ENCODE measurements around the gene CEPT1.

The CEPT1 gene

DNA sequence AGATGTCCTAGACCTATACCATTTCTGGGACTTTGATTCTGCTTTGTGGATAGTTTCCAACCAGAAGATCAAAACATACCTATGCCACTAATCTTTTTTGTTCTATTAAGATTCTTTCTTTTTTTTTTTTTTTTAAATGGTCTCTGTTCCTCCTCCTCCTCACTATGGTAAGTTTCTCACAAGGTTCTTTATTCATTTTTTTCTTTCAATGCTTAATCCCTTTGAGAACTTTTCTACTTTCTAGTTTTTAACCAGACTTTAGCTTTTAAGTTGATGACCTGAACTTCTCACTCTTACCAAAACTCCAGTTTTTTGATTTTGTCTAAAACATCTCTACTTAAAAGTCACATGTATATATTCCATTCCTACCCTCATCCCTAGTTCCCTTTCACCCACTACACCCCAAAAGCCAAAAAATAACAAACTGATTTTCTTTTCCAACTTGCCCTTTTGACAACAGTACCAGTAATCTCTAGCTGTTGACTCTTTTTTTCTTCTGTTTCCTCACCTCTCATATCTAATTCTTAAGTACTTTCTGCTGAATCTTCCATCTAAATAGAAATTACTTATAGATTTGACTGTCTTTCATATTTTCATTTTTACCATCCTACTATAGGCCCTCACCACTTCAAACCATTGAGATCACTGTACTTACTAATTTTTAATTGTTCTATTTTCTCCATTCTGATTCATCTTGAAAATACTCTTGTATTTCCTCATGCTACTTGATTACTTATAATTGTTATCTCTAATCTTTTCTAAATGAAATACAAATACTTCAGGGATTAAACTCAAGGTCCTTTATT, 6.1 kb downstream of the CEPT1 start:
- no peak for DNase-seq (ENCODE audit: low read depth in 2 of 2)

DNA sequence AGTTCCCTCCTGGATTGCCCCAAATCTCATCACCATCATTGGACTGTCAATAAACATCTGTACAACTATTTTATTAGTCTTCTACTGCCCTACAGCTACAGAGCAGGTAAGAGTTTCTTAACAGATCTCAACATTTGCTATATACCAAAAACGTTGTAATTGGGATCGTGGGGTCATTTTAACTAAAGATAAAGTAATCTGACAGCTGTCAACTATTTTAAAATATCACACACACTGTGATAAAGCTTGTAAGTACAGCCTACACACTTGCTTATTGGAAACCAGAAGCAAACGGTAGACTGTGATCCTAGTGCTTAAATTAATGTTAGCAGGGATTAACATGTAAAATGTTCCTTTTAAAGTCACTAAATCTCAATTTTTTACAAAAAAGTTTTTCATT, 7.9 kb downstream of the CEPT1 start:
- no peak for DNase-seq (ENCODE audit: low read depth in 2 of 2)

DNA sequence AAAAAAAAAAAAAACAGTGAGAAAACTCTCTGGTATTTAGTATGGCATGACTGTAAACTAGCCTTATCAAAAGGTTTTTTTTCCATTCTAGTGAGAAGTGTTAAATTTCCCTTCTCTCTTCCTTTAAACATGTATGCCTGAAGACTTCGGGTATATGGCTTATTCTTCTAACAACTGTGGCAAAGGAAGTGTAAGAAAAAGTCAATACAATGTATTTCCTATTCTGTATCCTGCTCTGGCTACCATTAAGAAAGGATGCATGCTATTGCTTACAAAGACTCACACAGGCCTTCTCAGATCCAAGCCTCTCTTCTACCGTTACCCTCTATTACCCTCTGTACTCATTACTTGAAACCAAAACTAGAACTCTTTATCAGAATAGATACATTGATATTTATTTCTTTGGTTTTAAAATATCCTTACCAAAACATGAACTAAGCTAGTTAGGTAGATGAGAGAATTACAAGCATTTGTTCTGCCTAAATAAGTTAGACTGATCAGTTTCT, 8.4 kb downstream of the CEPT1 start:
- no peak for DNase-seq (ENCODE audit: low read depth in 2 of 2)

DNA sequence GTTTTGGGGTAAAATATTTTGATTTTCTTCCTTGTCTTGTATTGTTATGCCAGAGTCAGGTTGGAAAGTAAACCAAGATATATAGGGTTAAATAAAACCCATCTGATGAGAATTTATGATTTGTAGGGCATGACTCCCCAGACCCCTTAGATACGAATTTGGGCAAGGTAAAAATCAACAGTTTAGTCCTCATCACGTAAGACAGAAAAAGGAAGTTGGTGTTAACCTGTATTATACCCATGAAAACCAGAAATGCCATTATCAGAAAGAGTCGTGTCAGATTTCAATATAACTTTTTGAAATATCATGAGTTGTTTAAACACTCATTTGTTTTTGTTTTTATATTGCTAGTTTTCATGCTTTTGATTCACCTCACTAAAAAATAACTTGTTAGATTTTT, 11.8 kb downstream of the CEPT1 start:
- DNase-seq (ENCODE audit: low read depth in 2 of 2), result no peak

DNA sequence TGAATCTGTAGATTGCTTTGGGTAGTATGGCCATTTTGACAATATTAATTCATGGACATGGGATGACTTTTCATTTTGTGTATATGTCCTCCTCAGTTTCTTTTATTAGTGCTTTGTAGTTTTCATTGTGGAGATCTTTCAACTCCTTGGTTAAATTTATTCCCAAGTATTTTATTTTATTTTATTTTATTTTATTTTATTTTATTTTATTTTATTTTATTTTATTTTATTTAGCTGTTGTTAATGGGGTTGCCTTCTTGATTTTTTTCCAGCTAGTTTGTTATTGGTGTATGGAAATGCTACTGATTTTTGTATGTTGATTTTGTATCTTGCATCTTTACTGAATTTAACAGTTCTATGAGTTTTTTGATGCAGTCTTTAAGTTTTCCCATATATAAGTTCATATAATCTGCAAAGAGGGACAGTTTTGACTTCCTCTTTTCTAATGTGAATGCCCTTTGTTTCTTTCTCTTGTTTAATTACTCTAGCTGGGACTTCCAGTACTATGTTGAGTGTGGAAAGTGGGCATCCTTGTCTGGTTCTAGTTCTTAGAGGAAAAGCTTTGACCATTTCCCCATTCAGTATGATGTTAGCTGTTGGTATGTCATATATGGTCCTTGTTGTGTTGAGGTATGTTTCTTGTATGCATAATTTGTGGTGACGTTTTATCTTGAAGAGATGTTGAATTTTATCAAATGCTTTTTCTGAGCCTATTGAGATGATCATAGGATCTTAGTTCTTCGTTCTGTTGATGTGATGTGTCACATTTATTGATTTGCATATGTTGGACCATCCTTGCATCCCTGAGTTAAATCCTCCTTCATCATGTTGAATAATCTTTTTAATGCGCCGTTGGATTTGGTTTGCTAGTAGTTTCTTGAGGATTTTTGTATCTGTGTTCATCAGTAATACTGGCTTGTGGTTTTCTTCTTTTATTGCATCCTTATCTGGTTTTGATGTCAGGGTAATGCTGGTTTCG, 14.3 kb downstream of the CEPT1 start:
- DNase-seq (ENCODE audit: low read depth in 2 of 2), result no peak

DNA sequence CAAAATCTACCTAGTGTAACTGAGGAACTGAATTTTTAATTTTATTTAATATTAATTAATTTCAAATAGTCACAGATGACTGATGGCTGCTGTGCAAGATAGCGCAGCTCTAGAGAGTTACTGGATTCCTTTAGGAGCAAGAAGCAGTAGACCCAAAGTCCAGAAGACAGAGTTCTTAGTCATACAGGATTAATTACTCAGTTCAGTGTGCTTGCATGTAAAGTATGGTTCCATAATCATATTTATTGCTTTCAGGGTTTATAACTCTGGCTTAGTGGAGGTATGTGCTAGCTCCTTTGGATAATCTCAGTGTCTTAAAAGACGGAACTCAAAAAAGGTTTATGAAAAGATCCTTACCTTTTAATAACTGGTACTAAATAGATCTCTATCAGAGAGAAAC, 17.4 kb downstream of the CEPT1 start:
- no peak for DNase-seq (ENCODE audit: low read depth in 2 of 2)

DNA sequence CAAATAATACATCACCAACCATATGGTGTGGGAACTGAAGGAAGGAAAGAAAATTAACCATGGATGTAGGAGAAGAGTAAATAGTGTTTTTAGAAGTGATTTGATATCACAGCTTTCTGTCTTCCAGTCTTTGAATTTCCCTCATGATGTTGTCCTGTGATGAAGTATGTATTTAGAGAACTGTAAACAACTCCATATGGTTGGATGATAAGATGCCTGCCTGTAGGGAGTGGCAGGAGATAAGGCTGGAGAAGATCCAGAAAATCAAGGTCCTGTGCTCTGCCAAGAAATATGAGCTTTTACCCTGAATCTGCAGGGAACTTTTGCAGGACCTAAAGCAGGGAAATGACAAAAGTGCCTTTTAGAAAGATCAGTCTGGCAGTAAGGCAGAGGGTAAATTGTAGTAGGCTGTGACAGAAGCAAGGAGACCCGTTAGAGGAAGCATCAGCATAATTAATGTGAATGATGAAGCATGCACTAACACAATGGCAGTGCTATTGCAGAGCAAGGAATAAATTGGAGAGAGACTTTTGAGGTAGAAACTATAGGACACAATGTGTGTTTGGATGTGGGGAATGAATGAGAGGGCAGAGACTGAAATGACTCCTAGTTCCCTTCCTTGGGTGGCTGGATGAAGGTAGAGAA, 21.9 kb downstream of the CEPT1 start:
- no peak for DNase-seq (ENCODE audit: low read depth in 2 of 2)

DNA sequence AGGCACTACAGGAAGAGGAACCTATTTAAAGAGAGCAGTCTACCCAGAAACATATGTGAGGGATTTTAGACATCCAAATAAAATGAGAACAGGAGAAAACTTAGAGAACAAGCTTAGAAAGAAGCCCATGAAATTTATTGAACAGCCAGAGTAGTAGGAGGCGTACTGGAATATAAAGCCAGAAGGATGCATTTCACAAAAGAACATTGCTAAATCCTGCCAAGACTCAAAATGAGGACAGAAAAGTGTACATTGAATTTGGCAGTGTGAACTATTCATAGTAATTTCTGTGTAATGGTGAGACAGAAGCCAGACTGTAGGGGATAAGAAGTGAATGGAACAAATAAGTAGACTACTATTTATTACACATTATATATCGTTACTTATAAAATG, 22.5 kb downstream of the CEPT1 start:
- DNase-seq (ENCODE audit: low read depth in 2 of 2), result no peak

DNA sequence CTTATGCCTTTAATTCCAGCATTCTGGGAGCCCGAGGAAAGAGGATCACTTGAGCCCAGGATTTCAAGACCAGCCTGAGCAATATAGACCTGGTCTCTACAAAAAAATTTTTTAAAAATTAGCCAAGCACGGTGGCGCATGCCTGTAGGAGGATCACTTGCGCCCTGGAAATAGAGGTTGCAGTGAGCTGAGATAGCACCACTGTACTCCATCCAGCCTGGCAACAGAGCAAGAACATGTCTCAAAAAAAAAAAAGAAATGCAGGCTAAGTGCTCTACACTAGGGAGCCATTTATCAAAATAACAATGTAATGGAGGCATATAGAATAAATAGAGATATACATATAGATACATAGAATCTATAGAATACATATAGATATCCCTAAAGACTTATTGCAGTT, 23.3 kb downstream of the CEPT1 start:
- no peak for DNase-seq (ENCODE audit: low read depth in 2 of 2)

DNA sequence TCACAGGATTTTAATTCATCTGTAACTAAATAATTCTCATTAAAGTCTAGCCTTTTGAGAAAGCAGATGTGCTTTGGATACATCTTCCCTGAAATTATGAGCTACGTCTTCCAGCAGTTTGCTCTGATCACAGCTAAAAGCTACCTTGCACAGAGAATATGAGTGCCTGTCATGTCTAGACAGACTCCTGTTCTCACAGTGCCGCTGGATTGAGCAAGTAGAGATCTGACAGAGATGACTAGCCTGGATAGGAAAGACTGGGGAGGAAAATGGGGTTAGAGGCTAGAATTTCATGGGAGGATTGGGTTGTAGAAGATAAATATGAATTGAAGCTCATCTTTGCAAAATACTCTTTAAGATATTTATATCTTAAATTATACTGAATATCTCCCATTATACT, 24.1 kb downstream of the CEPT1 start:
- DNase-seq (ENCODE audit: low read depth in 2 of 2), result no peak

DNA sequence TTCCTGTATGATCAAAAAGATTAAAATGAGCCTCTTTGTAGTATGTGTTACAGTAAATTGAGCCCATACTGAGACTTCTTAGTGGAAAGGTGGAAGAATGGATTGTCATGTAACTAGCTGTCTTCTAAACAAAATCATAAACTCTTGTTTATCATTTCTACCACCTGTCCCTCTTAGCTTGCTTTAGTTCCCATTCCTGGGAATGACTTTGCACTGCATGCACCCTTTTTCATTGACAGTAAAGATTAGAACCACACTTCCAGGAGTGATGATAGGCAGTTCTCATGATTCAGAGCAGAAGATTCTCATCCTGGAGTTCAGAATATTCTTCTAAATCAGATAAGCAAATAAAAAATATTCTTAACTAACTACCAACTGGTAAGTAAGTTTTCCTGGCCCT, 32.4 kb downstream of the CEPT1 start:
- no peak for DNase-seq (ENCODE audit: low read depth in 2 of 2)

DNA sequence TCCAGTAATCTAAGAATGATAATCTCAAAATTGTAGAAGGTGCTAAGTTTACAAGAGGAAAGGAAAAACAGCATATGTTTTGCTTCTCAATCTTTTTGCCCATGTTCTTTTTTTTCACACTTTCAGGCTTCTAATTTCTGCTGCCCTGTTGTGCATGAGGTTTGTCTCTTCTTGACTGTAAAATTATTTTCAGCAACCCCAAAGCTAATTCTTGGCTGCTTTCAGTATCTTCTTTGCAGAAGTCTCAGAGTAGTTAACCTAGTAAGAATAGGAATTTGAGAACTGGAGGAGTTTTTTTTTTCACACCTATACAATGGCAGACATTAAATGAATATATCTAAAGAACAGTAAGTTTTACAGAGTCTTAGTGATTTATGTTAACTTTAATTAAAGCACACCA, 34.0 kb downstream of the CEPT1 start:
- no peak for DNase-seq (ENCODE audit: low read depth in 2 of 2)

DNA sequence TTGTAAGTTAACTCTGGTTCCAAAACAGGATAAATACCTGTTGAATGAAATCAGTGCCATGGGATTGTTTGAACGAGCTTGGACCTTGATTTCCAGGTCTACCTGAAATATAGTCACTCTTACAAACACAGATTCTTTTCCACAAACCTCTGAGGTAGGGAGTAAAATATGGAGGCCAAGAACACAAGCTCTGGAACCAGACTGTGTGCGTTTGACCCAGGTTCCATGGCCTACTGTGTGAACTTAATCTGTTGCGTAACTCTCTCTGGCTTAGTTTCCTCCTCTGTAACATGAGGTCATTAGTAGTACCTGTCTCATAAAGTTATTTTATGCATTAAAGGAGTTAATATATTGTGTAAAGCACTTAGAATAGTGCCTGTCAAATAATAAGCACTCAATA, 35.3 kb downstream of the CEPT1 start:
- no peak for DNase-seq (ENCODE audit: low read depth in 2 of 2)

DNA sequence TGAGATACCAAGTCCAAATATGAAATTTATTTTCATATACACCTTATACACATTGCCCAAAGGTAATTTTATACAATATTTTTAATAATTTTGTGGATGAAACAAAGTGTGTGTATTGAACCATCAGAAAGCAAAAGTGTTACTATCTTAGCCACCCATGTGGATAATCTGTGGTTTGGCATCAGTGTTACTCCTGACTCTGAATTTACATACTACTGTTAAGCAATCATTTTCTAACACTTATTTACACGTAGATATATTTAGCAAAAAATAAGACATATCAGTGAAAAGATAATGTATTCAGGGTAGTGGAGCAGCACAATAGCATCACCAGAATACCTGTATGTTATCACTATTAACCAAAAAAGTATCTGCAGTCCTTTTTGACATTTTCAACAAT, 36.7 kb downstream of the CEPT1 start:
- DNase-seq (ENCODE audit: low read depth in 2 of 2), result no peak

DNA sequence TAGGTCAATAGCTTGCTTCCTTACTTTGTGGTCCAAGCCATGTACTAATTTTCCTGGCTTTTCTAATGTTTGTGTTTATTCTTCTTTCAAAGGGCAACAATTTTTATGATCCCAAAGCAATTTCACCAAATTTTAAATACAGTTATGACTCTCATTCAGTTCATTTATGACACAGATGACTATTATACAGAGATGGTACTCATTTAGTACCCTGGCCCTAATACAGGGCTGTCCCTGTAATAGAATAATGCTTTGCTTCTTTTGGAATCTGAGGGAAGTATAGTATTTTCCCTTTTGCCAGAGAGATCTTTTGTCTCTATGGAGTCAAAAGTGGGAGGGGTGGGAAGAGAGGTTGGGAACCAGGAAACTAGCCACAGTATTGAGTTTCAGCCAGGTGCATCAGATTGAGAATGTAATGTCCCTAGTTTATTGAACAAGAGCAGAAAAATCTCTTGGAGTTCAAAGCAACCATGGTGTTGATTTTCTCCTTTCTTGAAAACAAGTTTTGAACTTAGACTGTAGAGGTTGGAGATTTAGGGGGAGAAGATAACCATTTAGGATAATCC, 40.0 kb downstream of the CEPT1 start:
- DNase-seq (ENCODE audit: low read depth in 2 of 2), result no peak

DNA sequence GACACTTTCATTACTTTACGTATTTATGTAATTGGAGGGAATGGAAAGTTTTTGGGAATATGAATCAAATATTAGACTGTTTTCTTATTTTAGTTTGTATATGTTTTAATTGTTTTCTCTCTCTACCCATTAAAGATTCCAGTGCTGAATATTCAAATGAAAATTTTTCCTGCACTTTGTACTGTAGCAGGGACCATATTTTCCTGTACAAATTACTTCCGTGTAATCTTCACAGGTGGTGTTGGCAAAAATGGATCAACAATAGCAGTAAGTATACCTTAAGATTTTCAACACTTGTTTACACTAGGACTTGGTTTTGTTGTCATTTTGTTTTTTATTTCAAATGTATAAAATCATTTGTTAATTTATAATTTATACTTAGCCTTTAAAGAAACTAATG, 42.0 kb downstream of the CEPT1 start:
- DNase-seq (ENCODE audit: low read depth in 2 of 2), result no peak

DNA sequence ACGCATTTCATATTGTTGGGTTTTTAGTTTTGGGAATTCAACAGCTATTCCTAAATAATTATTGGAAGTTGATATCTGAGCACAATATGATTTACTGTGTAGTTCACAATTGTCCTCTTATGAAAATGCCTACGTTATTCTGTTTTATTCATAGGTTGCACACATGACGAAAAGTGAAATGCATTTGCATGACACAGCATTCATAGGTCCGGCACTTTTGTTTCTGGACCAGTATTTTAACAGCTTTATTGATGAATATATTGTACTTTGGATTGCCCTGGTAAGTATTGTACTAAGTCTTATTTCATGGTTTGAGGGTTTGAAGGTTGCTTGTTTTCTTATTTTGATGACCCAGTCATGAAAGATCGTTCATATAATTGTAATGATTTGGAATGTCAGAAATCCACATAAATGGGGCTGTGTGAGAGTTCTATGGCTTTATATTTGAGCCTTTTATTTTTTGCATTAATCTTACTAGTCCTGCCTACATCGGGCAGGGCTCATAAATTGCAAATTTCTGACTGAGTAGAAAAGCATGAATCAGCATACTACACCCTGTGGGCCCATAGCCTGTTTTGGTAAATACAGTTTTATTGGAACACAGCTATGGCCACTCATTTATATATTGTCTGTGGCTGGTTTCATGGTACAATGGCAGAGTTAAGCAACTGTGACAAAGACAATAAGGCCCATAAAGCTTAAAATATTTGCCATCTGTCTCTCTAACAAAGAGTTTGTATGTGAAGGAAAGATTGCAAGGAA, 43.5 kb downstream of the CEPT1 start:
- DNase-seq (ENCODE audit: low read depth in 2 of 2), result no peak

DNA sequence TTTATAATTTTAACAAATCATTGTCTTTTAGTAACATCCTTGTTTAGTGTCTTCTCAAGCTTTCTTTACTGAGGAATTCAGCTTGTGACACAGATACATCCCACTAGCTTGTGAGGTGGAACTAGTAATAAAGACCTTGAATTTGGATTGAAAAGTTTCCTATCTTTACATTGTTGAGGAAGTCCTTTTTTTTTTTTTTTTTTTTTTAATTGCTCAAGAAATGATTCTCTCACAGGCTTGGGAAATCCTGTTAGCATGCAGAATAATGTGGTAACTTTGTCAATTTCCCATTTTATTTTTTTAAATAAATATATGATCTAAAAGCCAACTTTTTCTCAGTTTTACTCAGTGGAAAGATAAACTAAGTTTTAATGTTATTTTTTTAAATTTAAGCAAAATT, 44.6 kb downstream of the CEPT1 start:
- no peak for DNase-seq (ENCODE audit: low read depth in 2 of 2)

DNA sequence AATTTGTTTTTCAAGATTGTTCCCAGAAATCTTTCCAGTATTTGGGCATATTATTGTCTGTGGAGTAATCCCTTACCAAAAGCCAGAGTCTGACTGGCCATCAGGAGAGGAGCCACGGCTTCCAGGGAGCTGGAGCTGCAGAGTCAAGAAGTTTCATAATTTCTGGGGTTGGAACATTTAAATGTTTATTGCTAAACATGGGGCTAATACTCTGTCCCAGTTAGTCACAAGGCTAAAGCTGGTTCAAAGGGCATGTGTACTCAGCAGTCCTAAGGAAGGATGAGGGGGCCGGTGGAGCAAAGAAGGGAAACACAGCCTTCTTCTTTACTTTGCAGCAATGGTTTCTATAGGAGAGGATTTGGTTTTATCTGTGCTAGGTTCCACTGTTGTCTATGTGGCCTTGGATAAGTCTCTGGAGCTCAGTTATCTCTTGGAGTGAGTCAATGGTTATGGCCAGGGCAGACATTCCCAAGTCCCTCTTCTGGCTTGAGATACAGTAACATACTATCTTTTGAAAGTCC, 51.0 kb downstream of the CEPT1 start:
- DNase-seq (ENCODE audit: low read depth in 2 of 2), result no peak

DNA sequence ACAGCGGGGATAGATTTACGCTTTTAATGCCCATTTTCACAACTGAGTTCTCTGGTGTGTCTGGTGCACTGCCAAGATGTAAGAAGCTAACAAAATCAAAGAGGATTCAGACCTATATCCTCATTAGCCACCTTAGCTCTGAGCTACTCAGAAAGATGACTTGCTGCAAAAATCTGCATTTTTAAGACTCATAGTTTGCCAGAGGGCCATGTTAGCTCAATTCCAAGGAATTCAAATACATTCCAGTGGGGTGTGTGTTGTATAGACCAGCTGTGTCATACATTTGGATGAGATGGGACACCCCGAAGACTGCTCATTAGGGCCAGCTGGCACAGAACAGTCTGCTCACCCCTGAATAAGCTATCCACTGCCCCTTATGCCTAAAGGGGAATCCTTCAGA, 51.5 kb downstream of the CEPT1 start:
- no peak for DNase-seq (ENCODE audit: low read depth in 2 of 2)

DNA sequence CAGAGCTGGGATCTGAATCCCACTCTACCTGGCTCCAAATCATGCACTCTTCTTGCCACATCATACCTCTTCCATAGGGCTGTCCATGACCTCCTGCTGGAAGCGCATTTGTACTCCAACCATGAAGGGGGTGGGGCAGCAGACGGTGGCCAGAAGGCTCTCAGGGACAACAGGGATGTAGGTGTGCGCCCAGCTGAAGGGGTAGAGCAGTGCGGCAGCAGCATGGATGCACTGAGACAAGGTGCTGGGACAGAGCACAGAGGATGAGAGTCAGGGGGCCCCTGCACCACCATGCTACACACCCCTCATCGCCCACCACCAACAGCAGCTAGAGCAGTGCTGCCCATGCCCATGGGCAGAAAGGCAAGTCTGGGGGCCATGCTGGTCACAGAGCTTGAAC, 52.1 kb downstream of the CEPT1 start:
- no peak for DNase-seq (ENCODE audit: low read depth in 2 of 2)
